NCI-H2171 treated with DMSO at 0.1 percent for 48 hours (cell line): ENCODE data around the gene ACTL7A.
A peak's percentile ranks its signal among the peaks of the same experiment; 100 is the strongest.

Experiments used
- DNase-seq: peaks from one replicate; lab custom pipeline; 2025; lab: John Stamatoyannopoulos, UW

ACTL7A gene

DNA sequence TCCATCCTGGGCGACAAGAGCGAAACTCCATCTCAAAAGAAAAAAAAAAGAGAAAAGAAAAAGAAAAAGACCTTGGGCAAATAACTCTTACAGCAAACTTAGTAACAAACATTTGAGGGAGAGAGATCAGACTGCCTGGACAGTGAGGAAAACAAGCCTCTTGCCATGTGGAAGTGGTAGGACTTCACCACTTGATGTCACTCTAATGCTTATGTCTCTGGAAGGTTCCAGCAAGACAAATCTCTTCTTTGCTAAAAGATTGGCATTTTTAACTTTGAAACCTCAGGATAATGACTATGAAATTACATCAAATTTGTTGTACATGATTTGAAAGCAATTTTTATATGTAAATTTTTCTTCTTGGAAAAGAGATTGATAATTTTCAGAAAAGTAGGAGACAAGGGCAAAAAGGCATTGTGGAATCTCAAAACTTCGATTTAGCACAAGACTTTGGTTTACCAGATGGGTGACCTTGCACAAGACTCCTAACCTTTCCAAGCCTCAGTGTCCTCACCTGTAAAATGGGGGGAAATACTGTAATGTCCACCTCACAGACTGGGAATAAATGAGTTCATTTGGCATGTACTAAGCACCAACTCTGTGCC is 11.7 kb upstream of the ACTL7A start:
- no peak for DNase-seq

DNA sequence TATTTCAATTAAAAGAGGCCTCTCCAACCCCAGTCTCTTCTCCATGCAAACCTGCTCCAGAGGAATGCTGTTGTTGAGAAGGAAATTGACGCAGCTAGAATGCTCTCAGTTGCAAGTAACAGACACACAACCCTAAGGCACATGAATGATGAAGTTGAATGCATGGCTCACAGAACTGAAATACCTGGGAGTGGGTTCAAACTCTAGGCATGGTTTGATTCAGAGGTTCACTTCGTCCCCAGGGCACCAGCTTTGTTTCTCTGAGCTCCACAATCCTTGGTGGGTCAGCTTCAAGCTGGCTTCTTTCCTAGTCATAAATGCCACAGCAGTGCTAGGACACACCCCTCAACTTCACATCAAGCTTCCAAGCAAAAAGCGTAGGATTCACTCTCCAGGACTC is 10.9 kb upstream of the ACTL7A start:
- DNase-seq: no peak

DNA sequence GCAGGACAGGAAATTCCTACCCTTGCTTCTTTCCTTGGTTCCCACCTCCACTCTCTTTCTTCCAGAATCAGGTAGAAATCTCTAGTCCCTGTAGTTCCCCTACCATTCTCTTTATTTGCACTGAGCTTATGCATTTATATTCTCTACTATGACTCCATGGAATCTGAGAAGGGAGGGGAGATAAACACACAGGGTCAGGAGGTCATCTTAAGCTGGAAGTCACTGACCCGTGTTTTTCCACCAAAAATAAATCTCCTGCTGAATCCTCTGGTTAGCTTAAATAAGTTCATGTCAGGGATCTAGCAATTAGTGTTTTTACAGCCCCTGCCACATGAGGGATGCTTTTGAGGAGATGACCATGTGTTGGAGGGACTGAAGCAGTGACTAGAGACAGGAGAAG is 10.0 kb upstream of the ACTL7A start:
- no peak for DNase-seq

DNA sequence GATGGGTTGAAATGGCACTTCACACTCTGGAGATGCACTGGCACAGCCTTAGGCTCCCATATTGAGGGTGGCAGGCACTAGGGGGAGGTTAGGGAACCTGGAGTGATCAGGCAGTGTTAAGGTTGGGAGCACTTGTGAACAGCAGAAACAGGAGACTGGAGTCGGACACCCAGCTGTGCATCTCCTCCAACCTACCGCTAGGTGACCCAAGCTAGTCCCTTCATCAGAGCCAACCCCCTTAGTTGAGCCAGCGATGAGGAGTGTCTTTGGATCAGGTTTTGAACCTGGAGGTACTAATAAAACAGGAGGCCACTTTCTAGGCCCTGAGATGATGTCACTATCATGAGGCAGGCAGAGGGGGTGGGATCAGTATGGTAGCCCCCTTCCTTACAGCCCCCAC is 8.0 kb upstream of the ACTL7A start:
- DNase-seq: no peak

DNA sequence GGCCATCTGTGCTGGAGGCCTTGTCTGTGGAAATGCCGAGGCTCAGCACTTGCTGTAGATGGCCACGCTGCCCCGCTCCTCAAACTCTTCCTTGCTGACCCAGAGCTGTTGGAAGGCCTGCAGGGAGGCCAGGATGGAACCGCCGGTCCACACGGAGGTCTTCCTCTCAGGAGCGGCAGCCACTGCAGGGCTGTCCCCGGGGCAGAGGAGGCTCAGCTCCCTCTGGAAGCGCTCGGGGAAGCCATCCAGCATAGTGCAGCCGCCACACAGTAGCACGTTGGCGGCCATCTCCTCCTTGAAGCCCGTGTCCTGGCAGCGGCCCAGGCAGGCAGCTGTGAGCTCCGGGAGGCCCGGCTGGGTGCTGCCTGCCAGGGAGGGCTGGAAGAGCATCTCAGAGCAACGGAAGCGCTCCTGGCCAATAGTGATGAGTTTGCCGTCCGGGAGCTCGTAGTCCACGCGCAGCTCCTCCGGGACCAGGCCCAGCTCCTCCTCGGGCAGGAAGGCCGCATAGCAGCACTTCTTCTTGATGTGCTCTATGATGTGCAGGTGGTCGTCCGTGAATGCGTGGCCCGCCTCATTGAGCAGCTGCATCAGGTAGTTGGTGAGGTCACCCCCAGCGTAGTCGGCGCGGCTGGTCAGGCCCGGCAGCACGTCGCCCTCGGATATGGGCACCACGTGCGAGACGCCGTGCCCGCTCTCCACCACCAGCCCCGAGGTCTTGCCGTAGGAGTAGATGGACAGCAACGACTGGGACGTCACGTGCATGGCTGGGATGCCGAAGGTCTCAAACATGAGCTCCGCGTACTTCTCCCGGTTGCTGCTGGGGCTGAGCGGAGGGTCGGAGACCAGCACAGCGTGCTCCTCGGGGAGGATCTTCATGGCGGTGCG is 7.2 kb upstream of the ACTL7A start:
- DNase-seq: peak; percentile 29

DNA sequence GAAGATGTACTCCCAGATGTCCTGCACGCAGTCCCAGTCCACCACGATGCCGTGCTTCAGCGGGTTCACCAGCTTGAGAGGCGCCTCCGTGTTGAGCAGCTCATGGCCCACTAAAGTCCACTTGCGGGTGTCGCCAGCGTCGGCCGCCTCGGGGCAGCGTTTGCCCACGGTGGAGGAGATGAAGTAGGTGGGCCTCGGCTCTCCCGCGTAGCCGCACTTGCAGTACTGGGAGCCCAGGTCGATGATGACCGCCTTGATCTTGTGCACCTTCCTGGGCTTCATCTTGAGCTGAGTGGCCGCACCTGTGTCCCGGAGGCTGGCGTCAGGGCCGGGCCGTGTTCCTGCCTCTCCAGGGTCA is 6.6 kb upstream of the ACTL7A start:
- no peak for DNase-seq

DNA sequence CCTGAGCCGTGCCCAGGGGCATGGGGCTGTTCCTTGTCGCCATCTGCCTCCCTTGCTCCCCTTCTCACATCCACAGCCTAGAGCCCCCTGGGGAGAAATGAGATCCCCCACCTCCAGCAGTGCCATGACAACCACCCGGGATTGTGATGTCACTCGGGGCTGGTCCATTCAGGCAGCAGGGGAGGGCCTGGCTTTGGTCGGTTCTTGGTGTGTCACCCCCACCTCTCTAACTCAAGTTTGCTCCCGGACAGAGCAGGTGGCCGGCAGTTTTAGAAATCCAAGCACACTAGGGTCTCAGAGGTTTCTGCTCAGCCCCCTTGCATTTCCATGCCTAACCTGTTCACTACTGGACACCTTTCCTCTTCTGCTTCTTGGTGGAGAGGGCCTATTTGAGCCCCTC is 6.2 kb upstream of the ACTL7A start, which contains the start of gene ACTL7B:
Gene ACTL7B, minus strand, starts transcription at position 99 of the 400 bp plus-strand sequence. Its CDS starts 56 bp downstream, at position 43.
- peak; percentile 46 for DNase-seq

DNA sequence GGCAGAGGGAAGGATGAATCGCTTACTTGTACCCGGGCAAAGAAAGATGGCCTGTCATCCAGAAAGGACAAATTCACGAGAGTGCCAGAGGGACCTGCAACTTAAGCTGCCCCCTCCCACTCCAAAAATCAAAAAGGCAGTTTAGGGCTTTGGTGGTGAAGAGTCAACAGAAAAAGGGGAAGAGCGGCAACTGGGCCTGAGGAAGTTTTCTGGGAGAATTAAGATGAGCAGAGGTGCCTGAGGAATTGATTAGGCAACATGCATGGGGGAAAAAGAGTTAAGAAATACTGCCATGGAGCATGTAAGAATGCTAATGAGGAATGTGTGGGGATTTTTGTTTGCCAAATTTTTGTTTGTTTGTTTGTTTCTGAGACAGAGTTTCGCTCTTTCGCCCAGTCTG is 4.5 kb upstream of the ACTL7A start:
- no peak for DNase-seq

DNA sequence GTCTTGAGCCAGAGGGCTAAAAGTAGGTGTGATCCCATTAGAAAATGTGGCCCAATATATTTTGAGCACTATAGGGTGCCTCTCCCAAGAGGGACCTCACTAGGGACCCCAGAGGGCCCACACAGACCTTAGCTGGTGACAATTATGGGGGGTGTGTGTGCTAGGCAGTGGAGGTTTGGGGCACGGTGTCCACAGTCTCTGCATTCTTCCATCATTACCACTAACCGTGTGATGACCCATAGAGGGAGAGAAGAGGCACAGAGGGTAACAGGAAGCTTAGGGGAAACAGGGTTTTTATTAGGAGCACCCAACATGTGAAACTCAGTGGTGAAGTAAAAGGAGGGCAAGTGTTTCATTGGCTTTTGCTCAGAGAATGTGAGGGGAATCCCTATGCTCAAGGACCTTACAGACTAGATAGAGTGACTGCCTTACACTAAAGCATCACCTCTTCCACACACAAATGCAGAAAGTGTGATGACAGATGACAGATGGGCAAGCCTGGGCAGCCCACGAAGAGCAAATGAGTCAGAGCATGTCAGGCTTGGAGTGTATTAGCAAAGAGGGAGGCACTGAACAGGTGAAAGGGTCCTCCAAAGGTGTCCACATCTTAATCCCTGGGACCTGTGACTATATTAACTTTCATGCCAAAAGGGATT is 2.5 kb upstream of the ACTL7A start:
- peak; percentile 83 for DNase-seq

DNA sequence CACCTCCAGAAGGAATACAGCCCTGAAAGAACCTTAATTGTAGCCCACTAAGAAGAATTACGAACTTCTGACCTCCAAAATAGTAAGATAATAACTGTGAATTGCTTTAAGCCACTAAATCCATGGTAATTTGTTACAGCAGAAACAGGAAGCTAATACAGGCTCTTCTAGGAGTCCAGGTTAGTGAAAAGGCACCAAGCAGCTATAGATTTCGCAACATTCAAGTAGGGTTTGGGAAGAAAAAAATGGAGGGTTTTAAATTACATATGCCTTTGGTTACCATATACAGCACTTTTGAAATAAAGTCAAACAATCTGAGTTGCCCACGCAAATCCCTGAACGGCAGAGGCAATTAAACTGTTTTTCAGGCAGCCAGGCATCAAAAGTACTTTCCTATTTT is 1.7 kb upstream of the ACTL7A start:
- peak; percentile 73 for DNase-seq

DNA sequence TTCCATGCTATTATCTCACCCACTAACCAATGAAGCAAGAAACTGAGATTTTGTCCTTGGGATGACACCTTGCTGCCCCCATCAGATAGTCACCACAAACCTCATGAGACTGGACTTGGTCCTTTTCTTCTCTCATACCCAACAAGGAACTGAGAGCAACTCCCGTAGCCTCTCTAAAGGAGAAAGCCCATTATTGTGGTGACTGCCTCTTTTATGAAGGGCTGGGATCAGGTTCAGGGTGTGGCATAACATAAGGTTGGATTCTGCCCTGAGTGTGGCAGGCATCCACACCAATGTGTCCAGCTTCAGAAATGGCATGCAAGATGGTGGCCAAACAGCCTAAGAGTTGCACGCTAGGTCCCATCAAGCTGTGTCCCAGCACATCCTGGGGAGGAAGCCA is 1.3 kb upstream of the ACTL7A start:
- peak; percentile 8 for DNase-seq

DNA sequence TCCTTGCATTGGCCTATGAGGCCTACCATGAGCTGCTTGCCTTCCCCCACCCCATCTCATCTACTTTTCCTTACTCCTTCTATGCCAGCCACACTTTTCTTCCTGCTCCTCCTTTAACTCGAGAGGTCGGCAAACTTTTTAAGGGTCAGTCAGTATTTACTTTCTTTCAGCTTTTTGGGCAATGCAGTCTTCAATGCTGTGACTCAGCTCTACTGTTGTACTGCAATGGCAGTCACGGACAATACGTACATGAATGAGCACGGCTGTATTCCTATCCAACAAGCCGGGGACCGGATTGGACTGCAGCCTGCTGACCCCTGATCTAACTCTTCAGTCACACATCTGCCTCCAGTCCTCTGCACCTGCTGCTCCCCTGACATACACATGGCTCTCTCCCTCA is 602 bp upstream of the ACTL7A start:
- no peak for DNase-seq

DNA sequence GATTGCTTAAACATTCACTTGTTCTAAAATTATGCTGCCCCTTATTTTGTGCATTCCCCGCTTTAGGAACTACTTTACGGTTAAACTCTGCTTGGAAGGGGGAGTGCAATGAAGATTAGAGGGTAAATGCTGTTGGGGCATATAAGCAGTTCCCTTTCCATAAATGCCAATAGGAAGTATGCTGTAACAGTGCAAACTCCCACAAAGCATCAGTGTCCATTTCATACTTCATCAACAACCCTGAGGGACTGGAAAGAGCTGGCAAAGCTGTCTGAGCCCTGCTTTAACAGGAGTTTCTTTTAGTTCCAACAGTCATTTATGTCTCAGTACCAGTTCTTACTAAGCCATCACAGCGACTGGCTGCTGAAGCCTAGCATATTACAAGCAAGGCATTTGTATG is 1.8 kb downstream of the ACTL7A start:
- no peak for DNase-seq

DNA sequence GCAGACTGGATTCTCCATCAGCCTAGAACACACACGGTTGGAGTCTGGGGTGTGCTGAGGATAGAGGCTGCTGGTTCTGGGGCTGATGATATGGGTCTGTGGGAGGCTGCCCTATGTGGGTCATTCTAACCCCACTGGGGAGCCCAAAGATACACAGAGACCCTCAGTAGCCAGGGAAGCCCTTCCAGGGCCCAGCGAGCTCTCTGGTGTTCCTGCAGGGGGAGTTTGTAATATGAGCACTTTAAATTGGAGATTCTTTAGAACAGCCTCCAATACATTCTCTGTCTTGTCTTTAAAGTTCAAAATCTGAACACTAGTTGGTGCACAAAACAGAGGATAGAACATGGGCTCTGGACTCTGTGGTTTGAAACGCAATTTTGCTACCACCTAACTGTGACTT is 2.4 kb downstream of the ACTL7A start:
- DNase-seq: no peak

DNA sequence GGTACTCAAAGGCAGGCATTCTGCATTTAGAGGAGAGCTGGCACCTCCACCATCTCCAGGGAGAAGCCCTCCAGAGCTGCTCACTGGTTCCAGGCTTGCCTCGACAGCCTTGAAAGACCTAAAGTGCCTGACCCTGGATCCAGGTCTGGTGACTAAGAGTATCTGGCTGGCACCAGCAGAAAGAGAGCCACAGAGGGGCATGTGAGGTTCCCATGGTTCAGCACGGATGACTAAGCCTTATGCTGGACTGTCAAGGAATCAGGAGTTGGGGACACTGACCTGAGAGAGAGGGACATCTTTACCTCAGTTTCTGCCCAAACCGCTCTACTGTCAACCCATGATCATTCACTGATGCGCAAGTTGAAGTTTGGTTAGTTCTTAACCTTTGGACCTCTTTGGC is 3.0 kb downstream of the ACTL7A start:
- no peak for DNase-seq

DNA sequence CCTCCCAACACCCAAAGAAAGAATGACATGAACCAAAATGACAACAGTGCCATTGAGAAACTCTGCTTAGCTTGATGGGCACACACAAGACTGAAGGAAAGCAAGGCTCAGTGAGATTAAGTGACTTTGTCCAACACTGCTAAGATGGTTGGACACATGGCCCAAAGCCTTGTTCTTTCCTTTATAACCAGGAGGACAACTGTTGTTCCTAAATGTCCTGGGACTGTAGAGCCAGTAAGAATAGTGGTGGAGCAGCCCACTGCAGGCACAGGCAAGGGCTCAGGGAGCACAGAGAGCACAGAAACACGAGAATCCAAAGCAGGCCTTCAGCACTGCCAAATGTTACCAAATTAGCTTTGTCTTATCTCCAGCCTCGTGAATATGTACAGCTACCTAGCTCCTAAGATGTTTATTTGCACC is 3.9 kb downstream of the ACTL7A start:
- no peak for DNase-seq

DNA sequence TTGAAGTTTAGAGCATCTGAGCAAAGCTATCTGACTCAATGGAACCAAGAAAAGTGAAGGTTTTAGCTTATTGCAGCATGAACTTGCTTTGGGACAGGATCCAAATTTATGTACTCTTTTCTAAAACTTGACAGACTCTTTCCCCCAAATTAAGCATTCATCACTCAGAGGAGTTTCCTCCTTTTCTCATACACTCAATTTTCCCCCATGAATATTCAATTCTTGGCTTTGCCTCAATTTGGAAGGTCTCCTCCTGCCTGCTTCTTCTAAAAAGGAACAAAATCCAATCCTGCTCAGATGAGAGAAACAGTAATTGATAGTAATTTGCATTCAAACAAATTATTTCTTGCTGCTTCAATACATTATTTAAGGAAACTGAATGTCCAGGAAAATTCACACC is 5.0 kb downstream of the ACTL7A start:
- no peak for DNase-seq

DNA sequence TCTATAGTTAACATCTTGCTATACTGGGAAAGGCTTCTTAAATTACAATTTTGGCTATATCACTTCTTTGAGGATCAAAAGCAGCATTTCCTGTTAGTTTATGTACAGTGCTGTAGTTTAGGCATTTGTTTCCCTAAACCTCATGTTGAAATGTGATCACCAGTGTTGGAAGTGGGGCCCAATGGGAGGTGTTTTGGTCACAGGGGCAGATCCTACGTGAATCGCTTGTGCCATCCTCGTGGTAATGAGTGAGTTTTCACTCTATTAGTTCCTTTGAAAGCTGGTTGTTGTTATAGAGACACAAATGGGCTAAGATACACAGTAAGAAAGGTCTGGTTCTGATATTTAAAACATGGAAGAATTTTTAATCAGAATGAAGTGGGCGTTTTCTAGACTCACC is 5.8 kb downstream of the ACTL7A start:
- no peak for DNase-seq

DNA sequence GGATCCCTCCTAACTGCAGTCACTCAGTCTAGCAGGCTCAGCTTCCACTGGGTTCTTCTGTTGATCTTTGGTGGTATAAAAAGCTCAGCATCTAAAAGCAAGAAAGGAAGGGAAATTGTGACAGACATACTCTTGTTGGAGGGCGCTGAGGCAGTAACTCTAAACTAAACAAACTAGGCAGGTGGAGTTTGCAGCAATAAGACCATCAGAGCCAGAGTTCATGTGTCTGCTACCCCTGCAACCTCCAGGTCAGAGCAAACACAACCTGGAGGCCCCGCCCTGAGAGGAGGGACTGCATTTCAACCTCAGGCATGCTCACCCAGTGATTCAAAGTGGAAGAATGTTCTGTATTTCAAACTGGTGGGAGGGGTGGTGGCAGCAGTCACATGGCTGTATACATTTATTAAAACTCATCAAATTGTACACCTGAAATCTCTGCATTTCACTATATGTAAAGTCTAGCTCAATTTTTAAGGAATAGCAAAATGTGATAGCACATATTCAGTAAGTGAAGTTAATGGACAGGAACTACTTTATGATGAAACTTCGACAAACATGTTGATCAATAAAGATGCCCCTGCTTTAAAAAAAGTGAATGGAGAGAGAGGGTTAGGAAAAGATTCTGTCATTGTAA is 7.1 kb downstream of the ACTL7A start:
- no peak for DNase-seq

DNA sequence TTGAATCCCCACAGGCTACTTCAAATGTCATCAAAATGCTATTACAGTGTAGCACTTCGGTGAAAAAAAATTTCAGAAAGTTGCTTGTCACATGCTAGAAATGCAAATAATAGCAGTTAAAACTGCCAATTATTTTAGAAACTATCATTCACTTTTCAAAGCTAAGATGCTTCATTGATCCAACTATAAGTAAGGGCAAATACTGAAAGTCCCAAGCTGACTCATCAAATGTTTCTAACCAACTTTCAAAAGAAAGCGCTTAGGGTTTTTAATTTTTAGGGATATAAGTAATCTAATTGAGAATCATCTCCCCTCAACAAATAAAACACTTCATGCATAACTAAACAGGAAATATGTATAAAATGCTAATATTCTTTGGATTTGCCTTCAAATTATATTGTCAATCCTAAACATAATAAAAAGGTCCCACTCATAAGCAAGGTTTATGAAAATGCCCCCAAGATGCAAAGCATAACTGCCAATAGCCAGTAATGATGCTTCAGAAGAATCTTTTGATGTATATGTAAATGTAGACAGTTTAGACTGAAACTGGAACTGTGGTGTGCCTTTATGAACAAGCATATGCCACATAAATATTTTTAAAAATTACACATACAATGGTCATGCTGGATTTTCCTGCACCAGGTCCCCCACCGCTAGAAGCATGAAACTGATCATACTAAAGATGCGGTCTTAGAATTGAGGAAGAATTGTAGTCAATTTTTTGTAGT is 12.2 kb downstream of the ACTL7A start:
- no peak for DNase-seq

DNA sequence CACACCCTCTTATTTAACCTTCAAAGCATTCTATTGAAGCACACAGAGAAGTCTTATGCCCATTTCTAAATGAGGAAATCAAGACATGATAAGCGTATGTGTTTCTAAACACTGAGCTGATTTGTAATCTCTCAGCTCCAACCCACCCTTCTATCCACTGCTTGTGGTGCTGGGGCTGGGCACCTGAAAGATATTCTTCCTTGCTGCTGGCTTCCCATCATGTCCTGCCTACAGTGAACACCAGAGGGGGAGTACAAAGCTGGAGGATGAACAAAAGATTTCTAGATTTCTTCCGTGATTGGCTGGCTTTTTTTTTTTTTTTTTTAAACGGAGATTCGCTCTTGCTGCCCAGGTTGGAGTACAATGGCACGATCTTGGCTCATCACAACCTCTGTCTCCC is 14.4 kb downstream of the ACTL7A start:
- DNase-seq: no peak

DNA sequence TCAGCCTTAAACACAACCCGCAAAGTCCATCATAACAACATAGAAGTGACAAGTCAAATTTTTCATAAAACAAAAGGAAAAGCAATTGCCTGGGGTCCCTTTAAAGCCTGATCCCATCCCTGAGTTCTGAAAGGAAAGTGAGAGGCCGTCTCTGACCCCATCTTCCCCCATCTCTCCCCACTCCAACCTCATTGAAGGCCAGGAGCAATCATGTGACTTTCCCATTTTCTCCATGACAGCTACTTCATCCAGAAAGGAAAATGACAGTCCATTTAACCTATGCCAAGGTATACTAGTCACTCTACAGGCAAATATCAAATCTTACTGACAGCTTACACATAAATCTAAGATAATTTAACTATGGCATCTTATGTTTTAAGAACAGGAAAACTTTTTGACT is 15.5 kb downstream of the ACTL7A start:
- DNase-seq: no peak
